ENCODE data around the gene TBC1D3I. TPM values are rescaled to one million over a fixed set of nuclear protein-coding genes. Genes with fewer than 3 reads are reported as not detected.
"Not testable (repeated sequence)": the region's sequence is repeated elsewhere in the genome, so short reads cannot be mapped to it uniquely, and the experiment has no call there.

TBC1D3I gene
- total and polyA plus RNA-seq, 5 donors, result 0.18 to 0.59 (median 0.38) TPM; not detected in 1

GRCh38 chr17:36215406-36216308 lies 48.7 kb downstream of the TBC1D3I start:
- ATAC-seq; H3K9me3 ChIP-seq (ENCODE audit: control insufficient read depth, low read length); H3K27me3 ChIP-seq (ENCODE audit: control insufficient read depth, insufficient read depth); H3K27ac ChIP-seq (ENCODE audit: low read length); intact Hi-C loops (cut with DNase I); H3K4me3 ChIP-seq (ENCODE audit: low read length); H3K4me1 ChIP-seq (ENCODE audit: control insufficient read depth, insufficient read depth, low read length); DNase-seq: not testable (repeated sequence)
- WGBS, result 75% methylated on average over 7 of the region's 7 CpGs

DNA sequence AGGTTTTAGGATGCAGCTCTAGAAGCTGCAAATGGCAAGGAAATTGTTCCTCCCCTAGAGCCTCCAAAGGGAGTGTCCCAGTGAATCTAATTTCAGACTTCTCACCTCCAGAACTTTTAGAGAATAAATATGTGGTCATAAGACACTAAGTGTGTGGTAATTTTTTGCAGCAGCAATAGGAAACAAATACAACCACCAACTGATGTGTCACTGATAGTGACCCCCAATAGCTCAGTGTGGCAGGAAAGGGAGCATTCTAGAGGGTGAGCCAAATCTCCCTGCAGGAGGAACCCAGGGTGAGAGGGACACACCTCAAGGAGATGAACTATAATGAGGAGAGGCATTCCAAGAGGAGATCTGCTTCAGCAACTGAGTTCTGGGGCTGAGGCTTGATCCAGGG lies 49.5 kb downstream of the TBC1D3I start:
- intact Hi-C loops (cut with DNase I), result no loop called here
- Histone ChIP-seq H3K9me3 (ENCODE audit: control insufficient read depth, low read length) (no peaks in the 10 kb centered on the region), H3K4me3 (ENCODE audit: low read length) (no peak overlapping the region), H3K27me3 (ENCODE audit: control insufficient read depth, insufficient read depth) (no peaks in the 10 kb centered on the region), H3K4me1 (ENCODE audit: control insufficient read depth, insufficient read depth, low read length) (no peaks in the 10 kb centered on the region), H3K27ac (ENCODE audit: low read length) (no peak overlapping the region)
- ATAC-seq, result no peak
- no peak for DNase-seq

DNA sequence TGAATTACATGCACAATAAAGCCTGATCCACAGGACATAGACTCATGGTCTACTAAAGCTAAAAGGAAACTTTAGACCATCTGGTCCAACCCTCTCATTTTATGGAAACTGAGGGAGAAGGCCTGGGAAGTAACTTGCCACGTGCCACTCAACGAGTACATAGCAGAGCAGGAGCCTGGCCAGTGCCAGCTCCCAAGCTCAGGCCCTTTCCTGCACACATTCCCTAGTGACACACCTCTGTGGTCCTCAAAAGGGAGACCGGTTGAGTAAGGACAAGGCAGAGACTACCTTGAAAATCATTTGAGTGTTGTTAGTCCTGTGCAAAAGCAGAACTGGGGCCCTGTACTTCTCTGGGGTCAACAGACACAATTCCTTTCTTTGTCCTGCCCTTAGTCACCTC lies 50.7 kb downstream of the TBC1D3I start:
- H3K9me3 ChIP-seq (ENCODE audit: control insufficient read depth, low read length), result no peaks in the 10 kb centered on the region
- ATAC-seq, result no peak
- WGBS, result 84% methylated on average over 3 of the region's 3 CpGs
- no peak overlapping the region for H3K4me3 ChIP-seq (ENCODE audit: low read length)
- no peaks in the 10 kb centered on the region for H3K27me3 ChIP-seq (ENCODE audit: control insufficient read depth, insufficient read depth)
- H3K4me1 ChIP-seq (ENCODE audit: control insufficient read depth, insufficient read depth, low read length), result no peaks in the 10 kb centered on the region
- H3K27ac ChIP-seq (ENCODE audit: low read length), result no peak overlapping the region
- intact Hi-C loops (cut with DNase I), result no loop called here
- no peak for DNase-seq

DNA sequence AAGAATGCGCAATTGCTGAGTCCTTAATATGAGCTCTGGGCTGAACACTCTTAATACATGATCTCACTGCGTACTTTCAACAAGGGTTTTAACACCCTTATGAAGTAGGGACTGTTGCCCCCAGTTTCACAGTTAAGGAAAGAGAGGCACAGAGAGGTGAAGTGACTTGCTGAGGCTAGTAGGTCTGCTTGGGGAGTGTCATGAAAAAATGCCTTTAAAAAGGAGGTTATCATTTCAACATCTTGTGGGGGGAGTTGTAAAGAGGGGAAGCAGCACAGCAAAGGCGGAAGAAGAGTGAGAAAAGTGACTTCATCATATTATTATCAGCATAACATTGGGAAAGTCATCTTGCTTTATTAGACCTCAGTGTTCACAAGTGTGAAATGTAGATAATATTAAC lies 51.4 kb downstream of the TBC1D3I start:
- DNase-seq (no peak), ATAC-seq (no peak)
- no peak overlapping the region for H3K27ac ChIP-seq (ENCODE audit: low read length)
- H3K4me1 ChIP-seq (ENCODE audit: control insufficient read depth, insufficient read depth, low read length), result no peaks in the 10 kb centered on the region
- no peaks in the 10 kb centered on the region for H3K9me3 ChIP-seq (ENCODE audit: control insufficient read depth, low read length)
- intact Hi-C loops (cut with DNase I), result no loop called here
- no peak overlapping the region for H3K4me3 ChIP-seq (ENCODE audit: low read length)
- no peaks in the 10 kb centered on the region for H3K27me3 ChIP-seq (ENCODE audit: control insufficient read depth, insufficient read depth)
- WGBS, result 92% methylated on average over 3 of the region's 3 CpGs

DNA sequence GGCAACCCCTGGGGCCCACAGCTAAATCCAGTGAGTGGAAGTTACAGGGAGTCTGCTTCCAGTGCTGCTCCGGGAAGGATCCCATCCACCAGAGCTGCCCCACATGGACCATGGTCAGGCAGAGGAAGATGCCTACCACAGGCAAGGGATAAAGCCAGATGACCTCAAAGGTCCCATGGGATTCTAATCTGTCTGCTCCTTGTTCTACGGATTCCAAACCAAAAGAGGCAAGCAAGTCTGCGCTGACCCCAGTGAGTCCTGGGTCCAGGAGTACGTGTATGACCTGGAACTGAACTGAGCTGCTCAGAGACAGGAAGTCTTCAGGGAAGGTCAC lies 52.1 kb downstream of the TBC1D3I start:
- no peak for DNase-seq
- 37% methylated on average over 4 of the region's 4 CpGs for WGBS
- Histone ChIP-seq H3K4me1 (ENCODE audit: control insufficient read depth, insufficient read depth, low read length) (no peaks in the 10 kb centered on the region), H3K9me3 (ENCODE audit: control insufficient read depth, low read length) (no peaks in the 10 kb centered on the region), H3K4me3 (ENCODE audit: low read length) (no peak overlapping the region), H3K27me3 (ENCODE audit: control insufficient read depth, insufficient read depth) (no peaks in the 10 kb centered on the region), H3K27ac (ENCODE audit: low read length) (no peak overlapping the region)
- no peak for ATAC-seq
- intact Hi-C loops (cut with DNase I), result no loop called here

DNA sequence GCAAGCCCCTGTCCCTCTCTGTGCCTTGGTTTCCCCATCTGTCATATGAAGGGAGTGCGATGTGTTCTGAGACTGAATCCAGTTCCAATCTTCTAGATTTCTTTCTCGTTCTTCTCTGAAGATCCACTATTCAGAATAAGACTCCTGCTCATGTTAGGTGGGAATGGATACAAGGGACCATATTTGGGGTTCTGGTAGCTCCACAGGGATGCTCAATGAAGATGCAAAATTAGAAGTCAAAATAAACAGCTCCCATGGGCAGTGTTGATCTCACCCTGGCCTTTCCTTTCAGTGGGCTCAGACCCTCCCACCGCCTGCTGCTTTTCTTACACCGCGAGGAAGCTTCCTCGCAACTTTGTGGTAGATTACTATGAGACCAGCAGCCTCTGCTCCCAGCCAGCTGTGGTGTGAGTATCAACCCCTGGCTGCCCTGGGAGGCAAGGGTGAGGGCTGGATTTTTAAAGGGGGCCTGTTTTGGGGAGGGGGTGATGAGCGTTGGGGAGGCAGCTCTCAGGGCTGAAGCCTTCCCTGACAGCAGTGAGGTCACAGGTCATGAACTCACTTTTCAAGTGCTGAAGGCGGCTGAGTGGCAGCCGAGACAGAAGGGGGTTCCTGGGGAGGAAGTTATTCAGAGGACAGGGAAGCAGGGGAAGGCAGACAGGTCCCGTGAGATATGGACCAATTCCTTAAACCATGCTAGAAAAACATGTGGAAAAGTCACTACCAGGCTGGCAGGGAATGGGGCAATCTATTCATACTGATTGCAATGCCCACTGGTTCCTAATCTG lies 52.7 kb downstream of the TBC1D3I start:
- intact Hi-C loops (cut with DNase I); H3K4me3 ChIP-seq (ENCODE audit: low read length); H3K27me3 ChIP-seq (ENCODE audit: control insufficient read depth, insufficient read depth); DNase-seq; H3K9me3 ChIP-seq (ENCODE audit: control insufficient read depth, low read length); H3K4me1 ChIP-seq (ENCODE audit: control insufficient read depth, insufficient read depth, low read length); H3K27ac ChIP-seq (ENCODE audit: low read length): not testable (repeated sequence)
- ATAC-seq, result peak in 1 of 2 donors; percentile 11
- 51% methylated on average over 7 of the region's 10 CpGs for WGBS

- H3K27ac ChIP-seq (ENCODE audit: low read length); H3K4me3 ChIP-seq (ENCODE audit: low read length); H3K4me1 ChIP-seq (ENCODE audit: control insufficient read depth, insufficient read depth, low read length); H3K9me3 ChIP-seq (ENCODE audit: control insufficient read depth, low read length); H3K27me3 ChIP-seq (ENCODE audit: control insufficient read depth, insufficient read depth); intact Hi-C loops (cut with DNase I); DNase-seq: not testable (repeated sequence)
- 69% methylated on average over 7 of the region's 7 CpGs for WGBS
- ATAC-seq, result peak in 1 of 2 donors; percentile 51
These were observed 53.7 kb downstream of the TBC1D3I start, which contains the start of gene CCL4L2 for GRCh38 chr17:36210439-36211211. Gene CCL4L2 (plus strand): TSS chr17:36211063.

DNA sequence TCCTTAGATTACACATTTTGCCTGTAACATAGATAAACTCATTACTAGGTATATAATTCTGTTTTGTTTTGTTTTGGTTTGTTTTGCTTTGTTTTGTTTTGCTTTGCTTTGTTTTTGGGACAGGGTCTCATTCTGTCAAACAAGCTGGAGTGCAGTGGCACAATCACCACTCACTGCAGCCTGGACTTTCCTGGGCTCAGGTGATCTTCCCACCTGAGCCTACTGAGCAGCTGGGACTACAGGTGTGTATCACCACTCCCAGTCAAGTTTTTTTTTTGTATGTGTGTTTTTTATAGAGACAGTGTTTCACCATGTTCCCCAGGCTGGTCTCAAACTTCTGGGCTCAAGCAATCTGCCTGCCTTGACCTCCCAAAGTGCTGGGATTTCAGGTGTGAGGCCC lies 54.8 kb downstream of the TBC1D3I start:
- H3K4me3 ChIP-seq (ENCODE audit: low read length), result no peak overlapping the region
- no peaks in the 10 kb centered on the region for H3K4me1 ChIP-seq (ENCODE audit: control insufficient read depth, insufficient read depth, low read length)
- H3K27me3 ChIP-seq (ENCODE audit: control insufficient read depth, insufficient read depth), result no peaks in the 10 kb centered on the region
- no peak for ATAC-seq
- no peak for DNase-seq
- intact Hi-C loops (cut with DNase I), result no loop called here
- H3K27ac ChIP-seq (ENCODE audit: low read length), result no peak overlapping the region
- H3K9me3 ChIP-seq (ENCODE audit: control insufficient read depth, low read length), result no peaks in the 10 kb centered on the region

DNA sequence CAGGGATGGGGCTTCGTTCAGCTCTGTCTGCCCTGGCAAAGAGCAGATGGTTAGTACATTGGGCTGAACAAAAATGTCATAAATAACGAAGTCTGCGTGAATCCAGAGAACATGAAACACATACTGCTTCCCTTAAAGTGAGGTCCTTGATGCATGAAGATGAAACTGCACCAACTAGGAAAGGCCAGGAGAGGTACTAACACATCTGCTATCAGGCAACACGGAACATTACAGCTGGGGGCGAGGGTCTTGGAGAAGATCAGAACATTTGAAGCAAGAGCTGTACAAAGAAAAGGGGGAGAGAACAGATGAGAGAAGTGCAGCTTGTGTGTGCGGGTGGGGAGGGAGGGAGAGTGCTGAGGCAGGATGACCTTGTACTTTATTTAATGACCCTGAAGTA lies 57.0 kb downstream of the TBC1D3I start:
- ATAC-seq; H3K27me3 ChIP-seq (ENCODE audit: control insufficient read depth, insufficient read depth); H3K4me3 ChIP-seq (ENCODE audit: low read length); H3K9me3 ChIP-seq (ENCODE audit: control insufficient read depth, low read length); H3K4me1 ChIP-seq (ENCODE audit: control insufficient read depth, insufficient read depth, low read length); DNase-seq; H3K27ac ChIP-seq (ENCODE audit: low read length); intact Hi-C loops (cut with DNase I): not testable (repeated sequence)
- WGBS, result 57% methylated on average over 6 of the region's 6 CpGs

DNA sequence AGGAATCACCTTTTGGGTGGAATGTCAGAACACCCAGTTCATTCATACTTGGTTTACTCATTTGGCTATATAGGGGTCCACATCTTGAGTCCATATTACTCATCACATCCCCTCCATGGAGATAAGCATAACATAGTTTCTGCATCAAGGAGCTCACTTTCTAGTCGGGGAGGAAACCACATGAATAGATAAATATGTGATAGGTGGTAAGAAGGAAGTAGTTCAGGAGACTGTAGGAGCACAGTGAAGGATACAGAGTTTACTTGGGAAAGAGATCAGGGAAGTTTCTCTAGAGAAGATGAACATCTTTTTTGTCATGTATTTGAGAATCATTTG lies 57.9 kb downstream of the TBC1D3I start:
- H3K27me3 ChIP-seq (ENCODE audit: control insufficient read depth, insufficient read depth); H3K4me1 ChIP-seq (ENCODE audit: control insufficient read depth, insufficient read depth, low read length); ATAC-seq; H3K9me3 ChIP-seq (ENCODE audit: control insufficient read depth, low read length); intact Hi-C loops (cut with DNase I); H3K4me3 ChIP-seq (ENCODE audit: low read length); DNase-seq; H3K27ac ChIP-seq (ENCODE audit: low read length): not testable (repeated sequence)
- 23% methylated on average over 1 of the region's 1 CpG for WGBS
